ENCODE data around the gene SUPT6H. TPM values are rescaled to one million over a fixed set of nuclear protein-coding genes. Genes with fewer than 3 reads are reported as not detected.
A peak's percentile ranks its signal among the peaks of the same experiment; 100 is the strongest.

SUPT6H gene
- total and polyA plus RNA-seq, 9 of the 15 experiments (the other 6 are each of a cell fraction or from before 2014, with no cell fraction given): 1.7 to 77.7 (median 49.2) TPM

DNA sequence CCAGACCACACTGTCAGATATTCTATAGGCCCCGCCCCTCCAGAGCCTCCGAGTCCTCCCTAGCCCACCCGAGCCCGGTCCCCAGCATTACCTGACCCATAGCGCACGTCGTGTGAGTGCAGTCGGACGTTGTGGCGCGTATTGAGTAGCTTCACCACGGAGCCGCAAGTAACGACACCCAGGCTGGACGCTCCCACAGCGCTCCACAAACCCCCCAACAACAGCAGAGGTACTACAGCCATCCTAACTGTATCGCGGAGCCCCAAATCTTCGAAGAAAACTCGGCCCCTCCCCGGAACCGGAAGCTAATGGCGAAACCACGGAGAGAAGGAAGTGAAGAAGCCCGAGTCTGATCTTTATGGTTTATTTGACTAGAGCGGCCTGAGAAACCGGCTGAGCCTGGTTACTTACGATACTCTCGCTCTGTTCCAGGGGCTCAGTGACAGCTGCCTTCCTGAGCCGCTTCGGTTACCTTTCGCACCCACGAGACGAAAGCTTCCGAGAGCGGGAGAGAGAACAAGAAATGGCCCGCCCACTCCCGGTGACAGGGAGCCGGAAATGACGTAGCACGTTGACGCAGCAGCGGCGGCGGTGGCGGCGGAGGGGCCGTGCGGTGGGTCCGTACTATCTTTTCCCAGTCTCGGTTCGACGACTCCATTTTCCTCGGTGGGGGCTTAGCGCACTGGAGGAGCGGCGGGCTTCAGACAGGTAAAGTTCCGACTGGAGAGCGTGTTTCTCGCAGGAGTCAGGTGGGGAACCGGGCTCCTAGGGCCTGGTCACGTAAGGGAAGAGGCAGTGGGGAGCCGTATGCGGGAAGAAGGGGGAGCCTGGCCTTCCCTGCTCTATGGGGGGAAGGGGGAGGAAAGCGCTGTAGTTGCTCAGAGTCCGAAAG, at the start of gene SUPT6H, which contains the start of gene SDF2 (continued):
- TF ChIP-seq, protein P1, sequence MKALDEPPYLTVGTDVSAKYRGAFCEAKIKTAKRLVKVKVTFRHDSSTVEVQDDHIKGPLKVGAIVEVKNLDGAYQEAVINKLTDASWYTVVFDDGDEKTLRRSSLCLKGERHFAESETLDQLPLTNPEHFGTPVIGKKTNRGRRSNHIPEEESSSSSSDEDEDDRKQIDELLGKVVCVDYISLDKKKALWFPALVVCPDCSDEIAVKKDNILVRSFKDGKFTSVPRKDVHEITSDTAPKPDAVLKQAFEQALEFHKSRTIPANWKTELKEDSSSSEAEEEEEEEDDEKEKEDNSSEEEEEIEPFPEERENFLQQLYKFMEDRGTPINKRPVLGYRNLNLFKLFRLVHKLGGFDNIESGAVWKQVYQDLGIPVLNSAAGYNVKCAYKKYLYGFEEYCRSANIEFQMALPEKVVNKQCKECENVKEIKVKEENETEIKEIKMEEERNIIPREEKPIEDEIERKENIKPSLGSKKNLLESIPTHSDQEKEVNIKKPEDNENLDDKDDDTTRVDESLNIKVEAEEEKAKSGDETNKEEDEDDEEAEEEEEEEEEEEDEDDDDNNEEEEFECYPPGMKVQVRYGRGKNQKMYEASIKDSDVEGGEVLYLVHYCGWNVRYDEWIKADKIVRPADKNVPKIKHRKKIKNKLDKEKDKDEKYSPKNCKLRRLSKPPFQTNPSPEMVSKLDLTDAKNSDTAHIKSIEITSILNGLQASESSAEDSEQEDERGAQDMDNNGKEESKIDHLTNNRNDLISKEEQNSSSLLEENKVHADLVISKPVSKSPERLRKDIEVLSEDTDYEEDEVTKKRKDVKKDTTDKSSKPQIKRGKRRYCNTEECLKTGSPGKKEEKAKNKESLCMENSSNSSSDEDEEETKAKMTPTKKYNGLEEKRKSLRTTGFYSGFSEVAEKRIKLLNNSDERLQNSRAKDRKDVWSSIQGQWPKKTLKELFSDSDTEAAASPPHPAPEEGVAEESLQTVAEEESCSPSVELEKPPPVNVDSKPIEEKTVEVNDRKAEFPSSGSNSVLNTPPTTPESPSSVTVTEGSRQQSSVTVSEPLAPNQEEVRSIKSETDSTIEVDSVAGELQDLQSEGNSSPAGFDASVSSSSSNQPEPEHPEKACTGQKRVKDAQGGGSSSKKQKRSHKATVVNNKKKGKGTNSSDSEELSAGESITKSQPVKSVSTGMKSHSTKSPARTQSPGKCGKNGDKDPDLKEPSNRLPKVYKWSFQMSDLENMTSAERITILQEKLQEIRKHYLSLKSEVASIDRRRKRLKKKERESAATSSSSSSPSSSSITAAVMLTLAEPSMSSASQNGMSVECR (CRISPR knock-in tag; IDR thresholded peaks at IDR 0.05): peak; percentile 25; the same call in 1 of the 2 replicates
- TF ChIP-seq CREM (IDR thresholded peaks at IDR 0.05; ENCODE audit: low read depth) (peak; percentile 98), TAF15 (IDR thresholded peaks at IDR 0.05; ENCODE audit: low read depth, low read length) (no peak), BACH1 (tag; IDR thresholded peaks at IDR 0.05) (no peak)

DNA sequence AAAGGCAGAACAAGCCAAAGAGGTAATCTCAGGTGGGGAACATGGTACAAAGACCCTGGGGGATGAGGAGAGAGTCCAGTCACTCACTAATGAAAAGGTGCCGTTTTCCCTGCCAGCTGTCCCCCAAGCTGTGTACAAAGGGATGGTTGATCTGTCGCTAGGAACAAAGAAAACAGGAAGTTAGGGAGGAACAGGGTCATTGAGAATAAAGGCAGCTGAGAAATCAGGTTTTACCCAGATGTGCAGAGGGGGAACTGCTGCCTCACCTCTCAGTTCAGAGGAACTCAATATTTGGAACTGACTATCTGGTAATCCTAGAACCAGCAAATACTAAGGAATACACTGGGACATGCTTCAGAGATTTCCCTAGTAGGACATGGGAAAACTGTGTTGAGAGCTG, 49.5 kb upstream of the SUPT6H start:
- Histone ChIP-seq H3K27me3 (ENCODE audit: control insufficient read depth in 2 of 2, insufficient read depth in 2 of 2, low read length in 2 of 2) (no peaks in the 10 kb centered on the region), H2AFZ (ENCODE audit: low read depth, low read length) (no peak overlapping the region), H3K79me2 (ENCODE audit: control insufficient read depth, insufficient read depth, low read length) (no peaks in the 10 kb centered on the region), H3K4me2 (ENCODE audit: insufficient read depth, low read length) (no peak overlapping the region), H3K9me1 (ENCODE audit: control insufficient read depth, insufficient read depth, low read length) (no peaks in the 10 kb centered on the region), H3K27ac (ENCODE audit: extremely low read depth, low read depth, low read length) (no peak overlapping the region), H3K4me3 (no peak overlapping the region), H3K4me1 (replicated peaks in 1 of 2; ENCODE audit: control insufficient read depth in 2 of 2, insufficient read depth in 2 of 2, low read length in 2 of 2) (no peaks in the 10 kb centered on the region), H3K9ac (ENCODE audit: insufficient read depth in 1 of 2, low read depth in 2 of 2, low read length in 2 of 2) (no peak overlapping the region), H3K9me3 (replicated peaks; ENCODE audit: control insufficient read depth, insufficient read depth, low read depth, low read length) (no peaks in the 10 kb centered on the region), H3K36me3 (ENCODE audit: control insufficient read depth, insufficient read depth, low read length) (peaks cover 91% of the 10 kb centered on the region), H4K20me1 (replicated peaks; ENCODE audit: control insufficient read depth, insufficient read depth, low read length) (0 out of 2 replicates have a peak, but pooled peaks cover 8% of the 10 kb centered on the region)
- 85% methylated on average over 2 of the region's 2 CpGs for WGBS (ENCODE audit: insufficient coverage, low coverage, missing lambda C conversion rate)
- intact Hi-C loops (cut with micrococcal nuclease) (loop anchor here (2.0 kb wide), 1 partner anchor 118 kb away; no protein-coding TSS in a partner anchor), in situ Hi-C loops (cut with MboI) (no loop called here)
- ChIA-PET POLR2A (interaction anchor here (0.7 to 4.4 kb wide), 9 partner anchors 8 to 216 kb away, joined by 3 to 25 read pairs (median 4); partner anchors contain the start of genes ALDOC, SDF2 and SUPT6H), CTCF (ENCODE audit: low intra/inter-chr PET ratio) (interaction anchor here (1.9 kb wide), 1 partner anchor 118 kb away, joined by 16 read pairs; no protein-coding TSS in a partner anchor)
- no TSS peak for BruUV-seq (replicated peaks)
- DNase-seq (ENCODE audit: extremely low read depth in 1 of 4, low spot score in 3 of 4) (no peak), ATAC-seq (no peak), FAIRE-seq (no peak)
- TF ChIP-seq ZNF76 (CRISPR knock-in tag; IDR thresholded peaks at IDR 0.05; ENCODE audit: borderline replicate concordance) (no peak), ZNF551 (CRISPR knock-in tag; IDR thresholded peaks at IDR 0.05) (no peak), PPARD (CRISPR knock-in tag; IDR thresholded peaks at IDR 0.05) (no peak), POLR2A (conservative IDR thresholded peaks at IDR 0.05) (no peak; the same call in 1 of the 2 replicates), MTA2 (IDR thresholded peaks at IDR 0.05; ENCODE audit: low read depth) (no peak), FOXJ2 (tag; IDR thresholded peaks at IDR 0.05) (no peak), POLR3G (IDR thresholded peaks at IDR 0.05; ENCODE audit: extremely low read depth, insufficient read length, insufficient replicate concordance) (no peak), NCOA4 (IDR thresholded peaks at IDR 0.05; ENCODE audit: partially characterized antibody) (no peak)
- TF ChIP-seq, protein P2, sequence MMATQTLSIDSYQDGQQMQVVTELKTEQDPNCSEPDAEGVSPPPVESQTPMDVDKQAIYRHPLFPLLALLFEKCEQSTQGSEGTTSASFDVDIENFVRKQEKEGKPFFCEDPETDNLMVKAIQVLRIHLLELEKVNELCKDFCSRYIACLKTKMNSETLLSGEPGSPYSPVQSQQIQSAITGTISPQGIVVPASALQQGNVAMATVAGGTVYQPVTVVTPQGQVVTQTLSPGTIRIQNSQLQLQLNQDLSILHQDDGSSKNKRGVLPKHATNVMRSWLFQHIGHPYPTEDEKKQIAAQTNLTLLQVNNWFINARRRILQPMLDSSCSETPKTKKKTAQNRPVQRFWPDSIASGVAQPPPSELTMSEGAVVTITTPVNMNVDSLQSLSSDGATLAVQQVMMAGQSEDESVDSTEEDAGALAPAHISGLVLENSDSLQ (IDR thresholded peaks at IDR 0.05): no peak
- TF ChIP-seq, protein P3, sequence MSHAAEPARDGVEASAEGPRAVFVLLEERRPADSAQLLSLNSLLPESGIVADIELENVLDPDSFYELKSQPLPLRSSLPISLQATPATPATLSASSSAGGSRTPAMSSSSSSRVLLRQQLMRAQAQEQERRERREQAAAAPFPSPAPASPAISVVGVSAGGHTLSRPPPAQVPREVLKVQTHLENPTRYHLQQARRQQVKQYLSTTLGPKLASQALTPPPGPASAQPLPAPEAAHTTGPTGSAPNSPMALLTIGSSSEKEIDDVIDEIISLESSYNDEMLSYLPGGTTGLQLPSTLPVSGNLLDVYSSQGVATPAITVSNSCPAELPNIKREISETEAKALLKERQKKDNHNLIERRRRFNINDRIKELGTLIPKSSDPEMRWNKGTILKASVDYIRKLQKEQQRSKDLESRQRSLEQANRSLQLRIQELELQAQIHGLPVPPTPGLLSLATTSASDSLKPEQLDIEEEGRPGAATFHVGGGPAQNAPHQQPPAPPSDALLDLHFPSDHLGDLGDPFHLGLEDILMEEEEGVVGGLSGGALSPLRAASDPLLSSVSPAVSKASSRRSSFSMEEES (CRISPR knock-in tag; IDR thresholded peaks at IDR 0.05): no peak

Data from K562 (cell line).